ENCODE results near the gene PCP4L1. TPM values are rescaled to one million over a fixed set of nuclear protein-coding genes. Genes with fewer than 3 reads are reported as not detected.
"Not testable (repeated sequence)": the region's sequence is repeated elsewhere in the genome, so short reads cannot be mapped to it uniquely, and the experiment has no call there.

The PCP4L1 gene
- total RNA-seq, 4 donors from 2014 or later: 0.56 to 0.63 TPM; not detected in 2

- no peak for ATAC-seq (ENCODE audit: low FRiP score)
- TF ChIP-seq CTCF (IDR thresholded peaks at IDR 0.05): no peak
- no peak for DNase-seq (ENCODE audit: low spot score)
Observed at GRCh38 chr1:161218301-161219077, 40.1 kb upstream of the PCP4L1 start.

GRCh38 chr1:161219078-161219892 lies 39.3 kb upstream of the PCP4L1 start:
- ATAC-seq (ENCODE audit: low FRiP score): no peak
- no peak for TF ChIP-seq CTCF (IDR thresholded peaks at IDR 0.05)
- DNase-seq (ENCODE audit: low spot score): no peak

GRCh38 chr1:161220002-161220401 lies 38.5 kb upstream of the PCP4L1 start:
- DNase-seq (ENCODE audit: low spot score) (no peak), ATAC-seq (ENCODE audit: low FRiP score) (no peak)
- no peak for TF ChIP-seq CTCF (IDR thresholded peaks at IDR 0.05)

- ATAC-seq (ENCODE audit: low FRiP score): no peak
- no peak for TF ChIP-seq CTCF (IDR thresholded peaks at IDR 0.05)
- DNase-seq (ENCODE audit: low spot score): no peak
Observed at GRCh38 chr1:161222175-161223019, 36.1 kb upstream of the PCP4L1 start.

GRCh38 chr1:161223805-161224694 lies 34.5 kb upstream of the PCP4L1 start:
- no peak for ATAC-seq (ENCODE audit: low FRiP score)
- TF ChIP-seq CTCF (IDR thresholded peaks at IDR 0.05): no peak
- DNase-seq (ENCODE audit: low spot score): no peak

GRCh38 chr1:161224695-161225087 lies 33.9 kb upstream of the PCP4L1 start:
- not testable (repeated sequence) for ATAC-seq (ENCODE audit: low FRiP score); DNase-seq (ENCODE audit: low spot score)

Measured in omental fat pad (tissue), 4 donors.